GM21423 (cell line): ENCODE measurements around the gene PPIE.
"Not testable (repeated sequence)": the region's sequence is repeated elsewhere in the genome, so short reads cannot be mapped to it uniquely, and the experiment has no call there.

ENCODE experiments used
- ATAC-seq: cut with Tn5 transposase; IDR thresholded peaks from one replicate; pipeline ENCODE4 v1.9.1; 2021; ENCODE audit warnings: mild to moderate bottlenecking, moderate library complexity; ENCODE audit not compliant: unreplicated experiment

The PPIE gene

DNA sequence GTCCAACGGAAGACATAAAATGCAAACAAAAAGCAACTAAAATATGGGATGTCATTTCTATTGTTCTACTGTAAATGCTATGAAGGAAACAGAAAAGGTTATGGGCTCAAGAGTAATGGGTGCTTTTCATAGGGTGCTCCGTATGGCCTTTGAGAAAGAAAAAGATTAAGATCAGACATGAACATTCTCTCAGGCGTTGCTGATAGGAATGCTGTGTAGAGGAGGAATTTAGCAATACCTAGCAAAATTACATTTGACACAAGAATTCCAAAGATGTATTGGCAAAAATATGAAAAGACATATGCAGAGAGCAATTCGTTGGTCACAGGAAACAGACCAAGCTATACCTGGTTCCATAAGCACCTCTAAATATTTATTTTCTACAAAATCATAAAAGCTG, 38.2 kb downstream of the PPIE start:
- no peak for ATAC-seq

DNA sequence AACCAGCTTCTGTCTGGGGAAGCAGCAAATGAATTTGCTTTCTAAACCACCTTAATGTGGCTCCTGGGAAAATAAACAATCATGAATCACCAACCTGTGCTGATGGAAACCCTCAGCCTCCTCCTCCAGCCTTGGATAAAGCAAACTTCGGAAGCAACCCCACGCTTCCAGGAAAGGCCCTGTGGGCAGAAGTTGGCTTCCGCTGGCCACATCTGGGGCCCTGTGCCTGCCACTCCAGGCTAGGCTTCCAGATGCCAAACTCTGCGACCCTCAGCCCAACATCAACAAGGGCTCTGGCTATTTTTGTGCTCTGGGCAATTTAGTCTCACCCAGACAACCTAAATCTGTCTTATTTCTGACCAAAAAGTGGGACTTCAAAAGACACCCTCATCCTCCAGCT, 38.6 kb downstream of the PPIE start:
- no peak for ATAC-seq

DNA sequence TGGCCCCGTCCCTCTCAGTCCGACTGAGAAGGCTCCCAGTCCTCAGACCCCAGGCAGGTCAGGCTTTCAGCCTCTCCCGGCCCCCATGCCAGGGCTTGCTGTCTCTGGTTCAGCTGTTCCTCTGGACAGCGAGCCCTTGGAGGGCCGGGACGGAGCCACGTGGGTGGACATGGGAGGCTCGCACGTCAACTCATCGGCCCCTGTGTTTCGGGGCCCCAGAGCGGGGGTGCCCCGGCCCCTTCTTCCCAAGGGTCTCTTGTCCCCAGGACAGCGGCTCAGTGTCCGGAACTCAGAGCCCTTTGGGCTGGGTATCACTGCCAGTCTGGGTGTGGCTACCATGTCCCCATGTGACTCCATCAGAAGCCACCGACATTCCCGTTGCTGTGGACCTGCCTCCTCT, 39.2 kb downstream of the PPIE start:
- ATAC-seq, result not testable (repeated sequence)

DNA sequence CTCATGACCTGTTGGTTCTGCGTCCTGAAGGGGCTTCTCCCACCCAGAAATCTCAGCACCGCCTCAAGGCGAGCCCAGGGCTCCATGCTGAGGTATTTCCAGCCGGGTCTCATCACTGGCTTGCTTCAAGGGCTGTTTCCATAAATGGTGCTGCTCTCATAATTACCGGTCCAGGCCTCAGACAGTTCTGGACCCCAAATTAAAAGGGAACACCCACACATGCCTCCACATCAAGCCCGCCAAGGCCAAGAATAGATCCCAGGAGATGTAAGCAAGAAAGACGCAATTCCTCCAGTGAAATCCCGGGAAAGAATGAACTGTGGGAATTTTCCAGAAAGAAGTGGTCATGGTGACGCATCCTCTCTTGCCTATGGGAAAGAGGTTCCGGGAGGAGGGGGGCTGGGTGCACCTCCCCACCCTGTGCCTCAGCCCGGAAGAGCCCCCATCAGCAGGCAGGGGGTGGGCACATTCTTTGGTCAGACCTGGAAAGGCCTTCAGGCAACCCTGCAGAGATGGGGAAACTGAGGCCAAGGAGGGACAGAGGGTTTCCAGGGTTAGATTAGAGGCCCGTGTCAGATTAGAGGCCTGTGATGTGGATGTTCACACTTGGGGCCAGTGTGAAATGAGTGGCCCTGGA, 39.9 kb downstream of the PPIE start:
- ATAC-seq, result not testable (repeated sequence)

DNA sequence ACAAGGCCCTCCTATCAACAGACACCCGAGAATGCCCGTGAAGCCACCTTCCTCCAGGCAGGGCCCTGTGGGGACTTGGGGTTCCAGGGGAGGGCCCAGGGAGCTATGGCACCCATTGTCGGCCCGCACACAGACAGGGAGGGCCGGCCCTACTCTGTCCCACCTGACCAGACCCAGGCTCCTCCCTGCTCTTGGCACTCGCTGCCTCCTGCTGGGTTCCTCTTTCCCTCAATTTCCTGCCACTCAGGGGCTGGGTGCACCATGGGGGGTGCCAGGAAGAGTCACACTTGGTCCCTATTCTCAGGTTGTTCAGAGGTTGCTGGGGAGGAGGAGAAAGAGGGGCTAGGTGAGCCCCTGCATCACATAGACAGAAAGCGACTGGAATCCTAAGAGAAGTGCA, 40.5 kb downstream of the PPIE start:
- no peak for ATAC-seq

DNA sequence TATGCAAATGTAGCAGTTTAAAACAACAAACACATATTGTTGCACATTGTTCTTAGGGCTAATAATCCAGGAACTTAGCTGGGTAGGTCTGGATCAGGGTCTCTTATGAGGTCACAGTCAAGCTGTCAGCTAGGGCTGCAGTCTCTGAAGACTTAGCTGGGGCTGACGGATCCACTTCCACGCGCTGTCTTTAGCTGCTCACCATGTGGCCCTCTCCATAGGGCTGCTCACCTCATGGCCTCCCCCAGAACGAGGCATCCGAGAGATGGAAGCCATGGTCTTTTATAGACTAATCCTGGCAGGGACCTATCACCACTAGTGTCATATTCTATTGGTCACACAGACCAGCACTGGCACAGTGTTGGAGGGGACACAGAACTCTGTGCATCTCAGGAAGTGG, 41.1 kb downstream of the PPIE start:
- ATAC-seq, result no peak

DNA sequence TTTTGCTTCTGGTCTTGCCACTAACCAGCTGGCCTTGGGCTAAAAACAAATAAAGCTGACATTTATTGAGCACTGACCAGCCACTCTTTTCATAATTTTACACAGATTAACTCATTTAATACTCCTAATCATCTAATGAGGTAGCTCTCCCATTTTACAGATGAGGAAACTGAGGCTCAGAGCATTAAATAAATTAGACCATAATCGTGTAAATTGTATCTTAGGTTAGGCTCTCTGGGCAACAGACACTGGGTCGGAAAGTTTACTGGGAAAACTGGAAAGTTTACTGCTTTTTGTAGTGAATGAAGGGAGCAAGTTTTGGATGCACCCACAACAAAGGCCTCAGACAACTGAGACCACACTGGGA, 42.6 kb downstream of the PPIE start:
- ATAC-seq, result no peak

DNA sequence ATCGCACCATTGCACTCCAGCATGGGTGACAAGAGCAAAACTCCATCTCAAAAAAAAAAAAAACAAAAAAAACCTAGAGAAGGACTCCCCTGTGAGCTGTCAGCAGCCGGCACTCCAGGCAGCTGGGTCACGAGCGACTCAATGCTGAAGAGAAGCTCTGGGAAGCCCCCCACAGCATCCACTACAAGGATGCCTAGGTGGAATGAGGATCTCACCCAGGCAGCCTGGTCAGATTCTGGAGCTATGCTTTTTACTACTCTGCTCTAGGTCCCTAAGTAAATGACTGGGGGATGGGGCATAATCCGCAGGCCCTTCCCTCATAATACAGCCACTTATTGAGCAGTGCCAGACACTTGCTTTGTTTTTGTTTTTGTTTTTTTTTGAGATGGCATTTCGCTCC, 43.4 kb downstream of the PPIE start:
- ATAC-seq, result no peak

DNA sequence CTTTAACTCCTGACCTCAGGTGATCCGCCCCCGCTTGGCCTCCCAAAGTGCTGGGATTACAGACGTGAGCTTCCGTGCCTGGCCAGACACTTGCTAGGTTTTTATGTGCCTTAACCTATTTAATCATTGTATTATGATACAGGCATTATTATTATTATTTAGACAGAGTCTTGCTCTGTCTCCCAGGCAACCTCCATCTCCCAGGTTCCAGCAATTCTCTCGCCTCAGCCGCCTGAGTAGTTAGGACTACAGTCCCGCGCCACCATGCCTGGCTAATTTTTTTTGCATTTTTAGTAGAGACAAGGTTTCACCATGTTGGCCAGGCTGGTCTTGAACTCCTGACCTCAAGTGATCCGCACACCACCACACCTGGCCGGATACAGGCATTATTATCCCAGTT, 44.0 kb downstream of the PPIE start:
- ATAC-seq, result not testable (repeated sequence)

DNA sequence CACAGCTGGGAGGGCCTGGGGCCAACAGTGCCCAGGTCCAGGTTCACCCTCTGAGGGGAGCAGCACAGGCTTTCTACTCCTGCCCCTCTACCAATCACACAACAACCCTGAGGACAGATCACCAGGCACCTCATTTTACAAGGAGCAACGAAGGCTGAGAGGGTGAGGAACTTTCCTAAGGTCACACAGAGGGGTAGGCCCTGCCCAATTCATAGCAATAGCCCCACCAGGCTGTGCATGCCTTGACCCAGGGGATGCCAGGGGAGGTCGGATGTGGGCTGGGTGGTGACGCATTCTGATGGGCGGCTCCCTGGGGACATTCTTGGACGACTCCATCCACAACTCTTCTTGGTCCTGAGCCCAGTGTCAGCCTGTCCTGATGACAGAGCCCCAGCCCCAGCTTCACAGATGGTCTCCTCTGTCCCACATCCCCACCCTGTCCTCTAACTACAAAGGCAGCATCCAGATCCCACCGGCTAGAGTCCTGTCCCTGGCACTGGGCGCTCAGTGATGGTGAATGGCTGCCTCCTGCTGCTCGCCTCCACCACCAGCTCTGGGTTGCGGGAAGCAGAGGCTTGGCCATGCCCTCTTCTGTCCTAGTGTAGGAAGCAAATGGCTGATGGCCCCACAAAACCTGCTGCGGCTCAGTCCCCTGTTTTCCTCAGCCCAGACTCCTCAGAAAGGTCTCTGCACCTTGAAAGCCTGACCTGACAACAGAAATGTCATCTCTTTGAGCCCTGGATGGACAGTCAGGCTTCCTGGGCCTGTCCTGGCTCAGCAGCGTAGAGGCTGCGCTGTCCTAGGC, 47.8 kb downstream of the PPIE start:
- not testable (repeated sequence) for ATAC-seq

DNA sequence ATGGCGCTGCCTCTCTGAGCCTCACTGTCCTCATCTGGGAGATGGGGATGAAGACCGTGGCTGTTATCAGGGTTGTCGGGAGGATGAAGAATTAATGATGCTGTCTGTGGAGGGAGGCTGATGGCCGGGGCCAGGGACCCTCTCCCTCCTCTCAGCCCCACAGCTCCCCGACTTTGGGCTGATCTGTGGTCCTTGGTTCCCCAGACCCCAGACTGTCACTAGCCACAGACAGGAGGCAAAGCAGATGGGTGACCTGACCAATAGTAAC, 48.4 kb downstream of the PPIE start:
- not testable (repeated sequence) for ATAC-seq

DNA sequence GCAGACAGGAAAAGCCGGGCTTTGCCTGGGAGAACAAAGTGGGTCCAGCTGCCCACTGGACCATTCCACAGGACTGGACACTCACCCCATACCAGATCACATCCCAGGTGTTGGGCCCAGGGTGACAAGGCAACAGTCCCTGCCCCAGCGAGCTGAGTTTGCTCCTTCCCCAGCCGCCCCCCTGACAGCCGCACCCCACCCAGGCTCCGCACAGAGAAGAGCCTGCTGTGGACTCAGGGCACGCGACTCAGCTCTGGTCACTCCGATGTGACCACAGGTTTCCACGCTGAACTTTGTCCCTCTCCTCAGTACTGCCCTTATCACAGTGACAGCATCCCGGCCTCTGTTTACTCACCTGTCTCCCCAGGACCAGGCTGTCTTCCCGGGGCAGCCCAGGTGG, 48.8 kb downstream of the PPIE start:
- ATAC-seq, result no peak

DNA sequence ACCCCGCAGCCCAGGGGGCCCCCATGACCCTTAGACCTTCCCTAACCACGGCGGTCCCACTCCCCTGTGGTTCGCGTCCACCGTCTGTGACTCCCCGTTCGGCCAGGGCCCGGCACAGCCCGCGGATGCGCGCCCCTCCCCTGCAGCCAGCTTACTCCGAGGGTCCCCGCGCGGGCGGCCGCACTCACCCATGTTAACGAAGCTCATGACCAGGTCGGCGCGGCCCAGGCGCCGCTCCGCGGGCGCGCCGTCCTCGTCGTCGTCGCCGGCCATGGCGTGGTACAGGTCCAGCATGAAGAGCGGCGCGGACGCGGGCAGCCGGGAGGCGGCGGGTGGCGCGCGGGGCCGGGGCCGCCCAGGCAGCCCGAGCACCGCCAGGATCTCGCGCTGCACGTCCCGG, 49.3 kb downstream of the PPIE start:
- ATAC-seq, result not testable (repeated sequence)

DNA sequence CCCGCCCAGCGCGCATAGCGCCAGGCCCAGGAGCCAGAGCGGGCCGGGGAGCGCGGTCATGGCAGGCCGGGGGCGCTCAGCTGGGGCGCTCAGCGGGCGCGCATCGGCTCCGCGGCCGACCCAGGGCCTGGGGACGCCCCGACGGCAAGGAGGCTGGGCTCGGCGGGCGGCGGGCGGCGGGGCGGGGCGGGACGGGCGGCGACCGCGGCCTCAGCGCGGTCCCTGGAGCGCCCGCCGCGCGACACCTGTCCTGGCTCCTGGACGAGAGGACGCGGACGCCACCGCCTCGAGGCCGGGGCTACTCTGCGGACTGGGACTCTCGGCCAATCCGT, 49.7 kb downstream of the PPIE start:
- ATAC-seq, result no peak

DNA sequence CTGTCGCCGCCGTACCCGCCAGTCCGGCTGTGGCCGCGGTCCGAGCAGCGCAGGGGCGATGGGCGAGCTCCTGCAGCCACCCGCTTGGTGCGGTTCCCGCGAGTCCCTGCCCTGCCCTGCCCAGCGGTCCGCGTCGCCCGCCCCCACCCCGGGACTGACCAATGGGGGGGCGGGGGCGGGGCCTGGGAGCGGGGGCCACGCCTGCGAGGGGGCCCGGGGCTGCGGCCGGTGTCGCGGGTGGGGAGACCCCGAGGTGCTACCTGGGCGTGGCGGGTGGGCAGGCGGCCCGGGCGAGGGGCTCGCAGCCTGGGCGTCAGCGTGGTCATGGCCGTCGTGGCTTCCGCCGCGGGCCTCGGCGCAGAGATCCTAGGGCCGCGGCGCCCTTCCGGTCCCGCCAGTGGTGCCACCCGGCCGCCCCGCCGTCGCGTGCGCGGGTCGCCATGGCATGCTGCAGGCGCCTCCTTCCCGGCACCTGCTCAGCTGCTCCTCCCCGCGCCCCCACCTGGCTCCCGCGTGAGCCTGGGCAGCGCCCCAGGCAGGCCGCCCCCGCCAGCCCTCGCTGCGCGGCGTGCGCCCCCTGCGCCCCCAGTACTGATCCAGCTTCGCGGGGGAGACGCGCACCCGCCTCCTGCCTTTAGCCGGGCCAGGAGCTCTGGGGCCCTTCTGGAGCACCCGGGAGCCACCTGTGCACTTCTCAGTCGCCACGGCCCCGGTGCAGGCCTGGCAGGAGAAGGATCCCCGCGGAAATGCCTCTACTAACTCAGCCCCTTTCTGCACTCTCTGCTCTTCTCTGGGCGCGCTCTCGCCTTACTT, 50.3 kb downstream of the PPIE start, which contains the start of gene BMP8B:
BMP8B (minus strand) TSS at position 108 of the 813 bp plus-strand sequence. CDS start 380 bp downstream, outside the sequence.
- ATAC-seq, result no peak

DNA sequence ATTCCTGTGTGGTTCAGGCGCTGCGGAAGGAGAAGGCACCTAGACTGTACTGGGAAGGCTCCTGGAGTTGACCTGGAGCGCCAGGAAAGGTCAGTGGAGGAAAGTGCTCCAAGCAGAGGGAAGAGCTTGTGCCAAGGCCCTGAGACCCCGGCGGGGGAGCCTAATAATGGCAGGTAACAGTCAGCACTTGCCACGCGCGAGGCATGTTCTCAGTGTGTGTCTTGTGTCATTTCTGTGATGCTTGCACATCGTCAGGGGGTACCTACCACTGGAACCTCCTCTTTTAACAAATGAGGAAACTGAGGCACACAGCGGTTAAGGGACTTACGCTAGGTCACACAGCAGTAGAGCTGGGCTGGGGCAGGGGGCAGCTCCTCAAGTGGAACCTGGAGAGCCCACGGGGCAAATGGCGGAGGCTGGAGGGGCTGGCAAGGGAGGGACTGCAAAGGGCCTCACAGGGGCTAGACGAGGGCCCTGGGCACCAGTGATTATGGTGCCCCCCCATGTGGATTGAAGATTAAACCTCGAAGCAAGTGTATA, 51.0 kb downstream of the PPIE start:
- no peak for ATAC-seq

DNA sequence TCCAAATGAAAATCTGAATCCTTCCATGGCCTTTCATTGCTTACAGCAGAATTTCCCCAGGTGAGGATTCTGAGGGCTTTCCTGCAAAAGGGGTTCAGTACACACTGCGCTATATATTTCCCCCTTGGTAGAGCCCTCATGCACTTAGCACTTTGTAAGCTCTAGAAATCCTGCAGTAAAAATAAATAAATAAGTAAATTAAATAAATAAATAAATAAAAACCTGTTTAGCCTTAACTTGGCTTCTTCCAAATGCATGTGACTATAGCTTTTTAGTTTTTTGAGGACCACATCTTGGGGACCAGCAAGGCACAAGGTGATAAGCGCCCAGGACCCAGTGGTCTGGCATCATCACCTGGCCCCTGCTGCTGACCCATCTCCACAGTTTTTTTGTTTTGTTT, 53.2 kb downstream of the PPIE start:
- no peak for ATAC-seq

DNA sequence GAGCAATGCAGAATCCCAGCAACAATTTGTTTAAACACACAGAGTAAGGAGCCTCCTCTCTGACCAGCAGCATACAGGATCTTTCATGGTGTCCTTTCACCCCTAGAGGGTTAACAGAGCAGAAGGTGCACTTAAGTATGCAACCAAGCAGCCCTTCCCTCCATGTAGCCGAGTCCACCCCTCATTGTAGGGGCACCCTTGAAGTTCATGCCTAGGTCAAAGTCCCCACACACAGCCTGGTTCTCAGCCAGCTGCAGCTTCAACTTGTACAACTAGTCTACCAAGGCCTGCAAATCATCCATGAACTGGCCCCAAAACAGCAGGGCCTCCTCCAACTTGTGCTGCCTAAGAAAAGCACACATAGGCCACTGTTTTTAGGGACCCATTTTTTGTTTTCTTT, 57.0 kb downstream of the PPIE start:
- ATAC-seq, result no peak

DNA sequence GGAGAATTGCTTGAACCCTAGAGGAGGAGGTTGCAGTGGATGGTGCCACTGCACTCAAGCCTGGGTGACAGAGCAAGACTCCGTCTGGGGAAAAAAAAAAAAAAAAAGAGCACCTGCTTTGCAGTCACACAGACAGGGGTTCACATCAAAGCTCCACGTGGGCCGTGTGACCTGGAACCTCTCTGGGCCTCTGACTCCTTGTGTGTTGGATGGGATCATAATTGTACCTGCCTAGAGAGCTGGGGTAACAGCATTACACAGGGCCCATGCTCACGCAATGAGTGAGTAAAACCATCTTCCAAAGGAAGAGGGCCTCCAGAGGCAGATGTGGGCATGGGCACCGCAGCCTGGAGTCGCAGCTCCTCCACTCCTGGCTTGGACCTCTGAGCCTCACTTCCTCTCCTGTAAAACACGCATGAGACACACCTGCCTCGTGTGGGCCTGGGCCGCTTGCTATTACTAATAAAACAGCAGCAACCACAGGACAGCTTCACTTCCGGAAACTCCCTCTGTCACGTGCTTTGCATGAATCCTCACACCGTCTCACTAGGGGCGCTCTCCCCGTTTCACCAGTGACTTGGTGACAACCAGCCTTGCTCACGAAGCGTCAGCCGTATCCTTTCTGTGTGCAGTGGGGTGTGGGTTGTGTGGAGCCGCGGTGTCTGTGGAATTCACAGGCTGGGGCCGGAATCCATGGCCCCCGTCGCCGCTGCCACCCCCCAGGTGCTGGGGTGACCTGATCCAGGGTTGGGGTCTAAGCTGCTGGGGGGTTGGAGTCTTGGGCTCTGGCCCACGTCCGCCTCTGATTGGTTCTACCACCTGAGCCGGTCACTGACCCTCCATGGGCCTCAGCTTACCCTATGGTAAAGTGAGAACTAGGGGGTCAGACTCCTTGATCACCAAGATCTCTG, 60.4 kb downstream of the PPIE start:
- ATAC-seq, result peak; percentile 88

DNA sequence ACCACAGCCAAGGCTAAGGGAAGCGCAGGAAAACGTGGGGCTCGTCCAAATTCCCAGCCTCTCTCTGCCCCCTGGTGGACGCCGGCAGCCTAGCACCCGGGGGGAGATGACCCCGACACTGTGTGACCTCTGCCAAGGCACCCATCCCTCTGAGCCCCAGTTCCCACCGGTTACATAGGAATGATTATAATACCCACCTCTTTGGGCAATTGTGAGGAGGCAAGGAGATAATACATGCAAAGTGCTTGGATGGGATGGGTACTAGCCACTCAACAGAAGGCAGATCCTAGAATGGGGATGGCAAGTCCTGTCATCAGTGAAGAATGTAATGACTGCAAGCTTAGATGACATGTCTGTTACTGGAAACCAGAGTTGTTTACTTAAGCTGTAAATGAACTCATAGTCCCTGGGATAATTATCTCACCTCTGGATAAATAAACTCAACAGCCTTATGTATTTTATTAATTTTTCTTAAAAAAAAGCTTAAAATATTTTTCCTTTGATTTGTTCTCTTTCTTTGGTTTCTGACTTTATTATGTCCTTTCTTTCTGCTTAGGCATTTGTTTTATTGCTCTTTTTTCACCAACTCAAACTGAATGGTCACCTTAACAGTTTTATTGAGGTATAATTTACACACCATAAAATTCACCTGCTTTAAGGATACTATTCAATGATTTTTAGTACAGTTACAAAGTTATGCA, 61.2 kb downstream of the PPIE start:
- peak; percentile 49 for ATAC-seq
